IPS-18c (cell line): ENCODE measurements around the gene TYRP1.

ENCODE experiments used
- H3K4me3 ChIP-seq: 2 replicates; pipeline ENCODE4 v1.7.0; 2013; ENCODE audit warnings: low read depth, mild to moderate bottlenecking, low read length, moderate library complexity; ENCODE audit not compliant: insufficient read depth
- H3K9me3 ChIP-seq: one replicate; pipeline ENCODE4 v1.6.1; 2013; ENCODE audit warnings: mild to moderate bottlenecking, low read length, moderate library complexity; ENCODE audit not compliant: control insufficient read depth, insufficient read depth

The TYRP1 gene

GRCh38 chr9:12717907-12718306, 24.7 kb downstream of the TYRP1 start:
- H3K9me3 ChIP-seq, result no peaks in the 10 kb centered on the region
- H3K4me3 ChIP-seq, result no peak overlapping the region

- H3K4me3 ChIP-seq, result no peak overlapping the region; the same call in 1 of the 2 replicates
- no peaks in the 10 kb centered on the region for H3K9me3 ChIP-seq
Measured at GRCh38 chr9:12718482-12719026, 25.4 kb downstream of the TYRP1 start.

GRCh38 chr9:12719431-12719830, 26.2 kb downstream of the TYRP1 start:
- Histone ChIP-seq H3K4me3 (no peak overlapping the region), H3K9me3 (no peaks in the 10 kb centered on the region)

GRCh38 chr9:12720551-12720950, 27.4 kb downstream of the TYRP1 start:
- H3K4me3 ChIP-seq, result no peak overlapping the region

GRCh38 chr9:12722131-12722530, 28.9 kb downstream of the TYRP1 start:
- Histone ChIP-seq H3K9me3 (no peaks in the 10 kb centered on the region), H3K4me3 (no peak overlapping the region)

More at GRCh38 chr9:12720551-12720950, 27.4 kb downstream of the TYRP1 start:
- no peaks in the 10 kb centered on the region for H3K9me3 ChIP-seq

- H3K9me3 ChIP-seq, result no peaks in the 10 kb centered on the region
- no peak overlapping the region for H3K4me3 ChIP-seq
Measured at GRCh38 chr9:12723409-12724028, 30.3 kb downstream of the TYRP1 start.

- no peaks in the 10 kb centered on the region for H3K9me3 ChIP-seq
- no peak overlapping the region for H3K4me3 ChIP-seq
Measured at GRCh38 chr9:12726795-12727194, 33.6 kb downstream of the TYRP1 start.

- no peak overlapping the region for H3K4me3 ChIP-seq
- no peaks in the 10 kb centered on the region for H3K9me3 ChIP-seq
Measured at GRCh38 chr9:12730198-12730597, 37.0 kb downstream of the TYRP1 start.

GRCh38 chr9:12730927-12731326, 37.7 kb downstream of the TYRP1 start:
- Histone ChIP-seq H3K4me3 (no peak overlapping the region), H3K9me3 (no peaks in the 10 kb centered on the region)

GRCh38 chr9:12732971-12733370, 39.8 kb downstream of the TYRP1 start:
- no peak overlapping the region for H3K4me3 ChIP-seq

GRCh38 chr9:12735665-12736064, 42.5 kb downstream of the TYRP1 start:
- H3K9me3 ChIP-seq, result no peaks in the 10 kb centered on the region

More at GRCh38 chr9:12732971-12733370, 39.8 kb downstream of the TYRP1 start:
- no peaks in the 10 kb centered on the region for H3K9me3 ChIP-seq

GRCh38 chr9:12737871-12738270, 44.7 kb downstream of the TYRP1 start:
- Histone ChIP-seq H3K9me3 (no peaks in the 10 kb centered on the region), H3K4me3 (no peak overlapping the region)

More at GRCh38 chr9:12735665-12736064, 42.5 kb downstream of the TYRP1 start:
- H3K4me3 ChIP-seq, result no peak overlapping the region

GRCh38 chr9:12739014-12739652, 45.9 kb downstream of the TYRP1 start:
- Histone ChIP-seq H3K4me3 (no peak overlapping the region), H3K9me3 (no peaks in the 10 kb centered on the region)

GRCh38 chr9:12740845-12741244, 47.7 kb downstream of the TYRP1 start:
- no peak overlapping the region for H3K4me3 ChIP-seq
- no peaks in the 10 kb centered on the region for H3K9me3 ChIP-seq

GRCh38 chr9:12748016-12748415, 54.8 kb downstream of the TYRP1 start:
- Histone ChIP-seq H3K4me3 (no peak overlapping the region), H3K9me3 (no peaks in the 10 kb centered on the region)

- Histone ChIP-seq H3K9me3 (no peaks in the 10 kb centered on the region), H3K4me3 (no peak overlapping the region)
Measured at GRCh38 chr9:12748954-12749353, 55.8 kb downstream of the TYRP1 start.

- Histone ChIP-seq H3K4me3 (no peak overlapping the region), H3K9me3 (no peaks in the 10 kb centered on the region)
Measured at GRCh38 chr9:12753931-12754330, 60.7 kb downstream of the TYRP1 start.

GRCh38 chr9:12759761-12760160, 66.6 kb downstream of the TYRP1 start:
- Histone ChIP-seq H3K9me3 (no peaks in the 10 kb centered on the region), H3K4me3 (no peak overlapping the region)
